HepG2 (cell line): Measurements from ENCODE around the gene ADGRL1. TPM values are rescaled to one million over a fixed set of nuclear protein-coding genes. Genes with fewer than 3 reads are reported as not detected.

Experiments
- CTCF ChIP-seq: sonication (generic); formaldehyde crosslinking; IDR thresholded peaks from 2 replicates; pipeline ENCODE4 v1.5.0; 2020; ENCODE audit warnings: mild to moderate bottlenecking, missing genetic modification reagents, moderate library complexity
- HNF4A ChIP-seq: sonication (generic); formaldehyde crosslinking; IDR thresholded peaks from 2 replicates; pipeline ENCODE4 v1.4.0; 2020; ENCODE audit warnings: missing genetic modification reagents
- KDM1A ChIP-seq: IDR thresholded peaks from 2 replicates; pipeline ENCODE4 v1.6.1; 2016; ENCODE audit warnings: missing compliant biosample characterization
- RAD21 ChIP-seq: fragments of 450-650 bp; formaldehyde crosslinking; IDR thresholded peaks from 2 replicates; pipeline ENCODE4 v1.5.0; 2020; ENCODE audit warnings: mild to moderate bottlenecking
- STAG1 ChIP-seq: sonication (generic); formaldehyde crosslinking; IDR thresholded peaks from 2 replicates; pipeline ENCODE4 v1.4.0; 2020; ENCODE audit warnings: missing genetic modification reagents
- ZBTB33 ChIP-seq: sonication (generic); formaldehyde crosslinking; IDR thresholded peaks from 2 replicates; pipeline ENCODE4 v1.4.0; 2020; ENCODE audit warnings: missing genetic modification reagents
- ZBTB7B ChIP-seq: sonication (generic); formaldehyde crosslinking; IDR thresholded peaks from 2 replicates; pipeline ENCODE4 v1.4.0; 2020; ENCODE audit warnings: missing genetic modification reagents
- ZFX ChIP-seq: sonication (generic); formaldehyde crosslinking; IDR thresholded peaks from 2 replicates; pipeline ENCODE4 v1.4.0; 2020; ENCODE audit warnings: mild to moderate bottlenecking, low read depth, missing genetic modification reagents, moderate library complexity
- ZMYM3 ChIP-seq: sonication (generic); formaldehyde crosslinking; IDR thresholded peaks from 2 replicates; pipeline ENCODE4 v1.5.1; 2020; ENCODE audit warnings: mild to moderate bottlenecking, missing genetic modification reagents
- ZNF263 ChIP-seq: sonication (generic); formaldehyde crosslinking; IDR thresholded peaks from 2 replicates; pipeline ENCODE4 v1.4.0; 2020; ENCODE audit warnings: missing genetic modification reagents
- ZNF687 ChIP-seq: sonication (generic); formaldehyde crosslinking; IDR thresholded peaks from 2 replicates; pipeline ENCODE4 v1.5.1; 2020; ENCODE audit warnings: mild to moderate bottlenecking, missing genetic modification reagents, moderate library complexity
- polyA plus RNA-seq, 8 experiments: library from polyadenylated mRNA; depleted of rRNA in 3 of 8; stranded (reverse) in 7 of 8; unstranded in 1 of 8; fragments of >200 nt; fragmentation: Illumina TruSeq in 4 of 8; extraction: Trizol in 4 of 8; gene quantifications; 2 replicates each; pipeline versions ENCODE4 v1.2.1 to v1.2.3, GENCODE V29; 2011 to 2016; ENCODE audit warnings: low read depth in 4 of 8, missing spikeins in 1 of 8, mixed read lengths in 1 of 8; ENCODE audit not compliant: insufficient read depth in 1 of 8
- total RNA-seq, 5 experiments: library from RNA; depleted of rRNA; stranded (reverse); fragments of >200 nt; fragmentation: Illumina TruSeq; extraction: Trizol; gene quantifications; 2 replicates each; pipeline ENCODE4 v1.2.3, GENCODE V29; 2016; ENCODE audit warnings: low read depth in 1 of 5
- TF ChIP-seq, protein P1 (sequence below): sonication (generic); formaldehyde crosslinking; IDR thresholded peaks from 2 replicates; pipeline ENCODE4 v1.4.0; 2020; ENCODE audit warnings: missing genetic modification reagents
- TF ChIP-seq, protein P2 (sequence below): sonication (generic); IDR thresholded peaks from 2 replicates; pipeline ENCODE4 v1.6.1; 2016; ENCODE audit warnings: low read depth, borderline replicate concordance
- TF ChIP-seq, protein P3 (sequence below): sonication (generic); formaldehyde crosslinking; IDR thresholded peaks from 2 replicates; pipeline ENCODE4 v1.9.0; 2022; ENCODE audit warnings: missing genetic modification reagents, mild to moderate bottlenecking, borderline replicate concordance

ADGRL1 gene
- total and polyA plus RNA-seq, 2 of the 13 experiments (the other 11 are each of a cell fraction or from before 2014, with no cell fraction given): 0.49 to 1.7 TPM

DNA sequence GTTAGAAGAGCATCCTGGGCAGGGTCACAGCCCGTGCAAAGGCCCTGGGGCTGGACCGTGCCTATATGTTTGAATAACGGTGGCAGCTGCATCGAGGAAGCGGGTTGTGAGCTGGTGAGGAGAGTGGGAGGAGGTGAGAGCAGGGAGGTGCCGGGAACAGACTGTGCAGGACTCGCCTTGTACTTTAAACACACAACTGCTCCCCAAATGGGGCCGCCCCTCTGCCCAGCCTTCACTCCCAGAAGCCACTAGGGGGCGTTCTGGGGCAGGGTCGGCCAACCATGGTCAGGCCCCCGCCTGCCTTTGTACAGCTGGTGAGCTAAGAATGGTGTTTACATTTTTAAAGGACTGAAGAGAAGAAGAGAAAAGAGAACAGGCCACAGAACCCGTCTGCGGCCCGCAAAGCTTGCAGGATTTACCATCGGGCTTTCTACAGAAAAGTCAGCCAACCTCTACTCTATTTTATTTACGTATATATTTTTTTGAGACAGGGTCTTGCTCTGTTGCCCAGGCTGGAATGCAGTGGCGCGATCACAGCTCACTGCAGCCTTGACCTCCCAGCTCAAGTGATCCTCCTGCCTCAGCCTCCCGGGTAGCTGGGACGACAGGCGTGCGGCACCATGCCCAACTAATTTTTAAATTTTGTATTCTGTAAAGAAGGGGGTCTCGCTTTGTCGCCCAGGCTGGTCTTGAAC is 5.7 kb downstream of the ADGRL1 start (continued):
- TF ChIP-seq, protein P1, sequence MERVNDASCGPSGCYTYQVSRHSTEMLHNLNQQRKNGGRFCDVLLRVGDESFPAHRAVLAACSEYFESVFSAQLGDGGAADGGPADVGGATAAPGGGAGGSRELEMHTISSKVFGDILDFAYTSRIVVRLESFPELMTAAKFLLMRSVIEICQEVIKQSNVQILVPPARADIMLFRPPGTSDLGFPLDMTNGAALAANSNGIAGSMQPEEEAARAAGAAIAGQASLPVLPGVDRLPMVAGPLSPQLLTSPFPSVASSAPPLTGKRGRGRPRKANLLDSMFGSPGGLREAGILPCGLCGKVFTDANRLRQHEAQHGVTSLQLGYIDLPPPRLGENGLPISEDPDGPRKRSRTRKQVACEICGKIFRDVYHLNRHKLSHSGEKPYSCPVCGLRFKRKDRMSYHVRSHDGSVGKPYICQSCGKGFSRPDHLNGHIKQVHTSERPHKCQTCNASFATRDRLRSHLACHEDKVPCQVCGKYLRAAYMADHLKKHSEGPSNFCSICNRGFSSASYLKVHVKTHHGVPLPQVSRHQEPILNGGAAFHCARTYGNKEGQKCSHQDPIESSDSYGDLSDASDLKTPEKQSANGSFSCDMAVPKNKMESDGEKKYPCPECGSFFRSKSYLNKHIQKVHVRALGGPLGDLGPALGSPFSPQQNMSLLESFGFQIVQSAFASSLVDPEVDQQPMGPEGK (CRISPR knock-in tag): peak; percentile 76
- TF ChIP-seq ZNF263 (CRISPR knock-in tag) (0 out of 2 replicates have a peak, but pooled peaks have one; percentile 42), ZNF687 (CRISPR knock-in tag) (peak; percentile 23; the same call in 1 of the 2 replicates), ZBTB33 (peak; percentile 54; the same call in 1 of the 2 replicates), HNF4A (CRISPR knock-in tag) (peak; percentile 23; the same call in 1 of the 2 replicates), RAD21 (CRISPR knock-in tag) (peak; percentile 62), ZBTB7B (CRISPR knock-in tag) (0 out of 2 replicates have a peak, but pooled peaks have one; percentile 27), KDM1A (CRISPR knock-in tag) (peak; percentile 13; the same call in 1 of the 2 replicates), ZMYM3 (CRISPR knock-in tag) (peak; percentile 82), CTCF (peak; percentile 75), STAG1 (peak; percentile 68), ZFX (0 out of 2 replicates have a peak, but pooled peaks have one; percentile 32)
- TF ChIP-seq, protein P2, sequence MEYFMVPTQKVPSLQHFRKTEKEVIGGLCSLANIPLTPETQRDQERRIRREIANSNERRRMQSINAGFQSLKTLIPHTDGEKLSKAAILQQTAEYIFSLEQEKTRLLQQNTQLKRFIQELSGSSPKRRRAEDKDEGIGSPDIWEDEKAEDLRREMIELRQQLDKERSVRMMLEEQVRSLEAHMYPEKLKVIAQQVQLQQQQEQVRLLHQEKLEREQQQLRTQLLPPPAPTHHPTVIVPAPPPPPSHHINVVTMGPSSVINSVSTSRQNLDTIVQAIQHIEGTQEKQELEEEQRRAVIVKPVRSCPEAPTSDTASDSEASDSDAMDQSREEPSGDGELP: peak; percentile 81; the same call in 1 of the 2 replicates
- TF ChIP-seq, protein P3, sequence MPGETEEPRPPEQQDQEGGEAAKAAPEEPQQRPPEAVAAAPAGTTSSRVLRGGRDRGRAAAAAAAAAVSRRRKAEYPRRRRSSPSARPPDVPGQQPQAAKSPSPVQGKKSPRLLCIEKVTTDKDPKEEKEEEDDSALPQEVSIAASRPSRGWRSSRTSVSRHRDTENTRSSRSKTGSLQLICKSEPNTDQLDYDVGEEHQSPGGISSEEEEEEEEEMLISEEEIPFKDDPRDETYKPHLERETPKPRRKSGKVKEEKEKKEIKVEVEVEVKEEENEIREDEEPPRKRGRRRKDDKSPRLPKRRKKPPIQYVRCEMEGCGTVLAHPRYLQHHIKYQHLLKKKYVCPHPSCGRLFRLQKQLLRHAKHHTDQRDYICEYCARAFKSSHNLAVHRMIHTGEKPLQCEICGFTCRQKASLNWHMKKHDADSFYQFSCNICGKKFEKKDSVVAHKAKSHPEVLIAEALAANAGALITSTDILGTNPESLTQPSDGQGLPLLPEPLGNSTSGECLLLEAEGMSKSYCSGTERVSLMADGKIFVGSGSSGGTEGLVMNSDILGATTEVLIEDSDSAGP: peak; percentile 46; the same call in 1 of the 2 replicates
